HepG2 (cell line): ENCODE measurements around the gene AP1M1. TPM values are rescaled to one million over a fixed set of nuclear protein-coding genes. Genes with fewer than 3 reads are reported as not detected.

Experiments
- ATAC-seq: fragments of 200-7000 bp; cut with Tn5 transposase; 3 replicates; pipeline ENCODE4 v1.9.1; 2020; ENCODE audit warnings: mild to moderate bottlenecking, moderate library complexity
- BruUV-seq: library from RNA; stranded (reverse); fragments of 400-500 nt; replicated peaks from 2 replicates; lab custom pipeline; 2021; lab: Mats Ljungman, UMichigan
- CTCF ChIA-PET: fragments of 300-600 bp; formaldehyde crosslinking; extraction: SDS; loops from one replicate; lab custom pipeline; 2021; ENCODE audit warnings: low total read pairs, inconsistent platforms, low intra/inter-chr PET ratio; lab: Yijun Ruan, JAX
- POLR2A ChIA-PET: fragments of 350-600 bp; sonication (Branson Sonifier 250); formaldehyde crosslinking; loops from one replicate; lab custom pipeline; 2020; ENCODE audit warnings: antibody characterized with exemption, inconsistent platforms; lab: Yijun Ruan, JAX
- DNase-seq: peaks from one replicate; pipeline ENCODE4 v3.0.0-alpha.2; 2015; ENCODE audit warnings: low spot score
- FAIRE-seq: peaks from 3 replicates; lab custom pipeline; 2011; peaks lifted over from hg19 to GRCh38; lab: Jason Lieb, UNC
- H2AFZ ChIP-seq: one replicate; pipeline ENCODE4 v1.6.1; 2011; ENCODE audit warnings: low read length, inconsistent platforms
- H3K27ac ChIP-seq: fragments of 300-600 bp; 3 replicates; pipeline ENCODE4 v1.8.0; 2011; ENCODE audit warnings: mixed run types, mild to moderate bottlenecking, mixed read lengths, low read length, inconsistent platforms; ENCODE audit not compliant: insufficient read depth; ENCODE audit errors: extremely low read length
- H3K27me3 ChIP-seq, 2 experiments: fragments of 200-600 bp in 1 of 2; 2 replicates in 1 of 2; 3 replicates in 1 of 2; pipeline versions ENCODE4 v1.6.0 to v1.8.0; 2011; ENCODE audit warnings: low read length in 2 of 2, mild to moderate bottlenecking in 2 of 2, moderate library complexity in 2 of 2, inconsistent platforms in 1 of 2; ENCODE audit not compliant: insufficient read depth in 2 of 2, control insufficient read depth in 1 of 2
- H3K36me3 ChIP-seq, 2 experiments: fragments of 200-600 bp in 1 of 2; replicated peaks in 1 of 2; 2 replicates in 1 of 2; 3 replicates in 1 of 2; pipeline versions ENCODE4 v1.5.1 to v1.8.0; 2011; ENCODE audit warnings: low read length in 2 of 2, inconsistent platforms in 1 of 2; ENCODE audit not compliant: insufficient read depth in 2 of 2, control insufficient read depth in 1 of 2
- H3K4me1 ChIP-seq: 2 replicates; pipeline ENCODE4 v1.5.1; 2012; ENCODE audit warnings: low read length, inconsistent platforms; ENCODE audit not compliant: insufficient read depth
- H3K4me2 ChIP-seq: 2 replicates; pipeline ENCODE4 v1.6.0; 2011; ENCODE audit warnings: low read depth, low read length, inconsistent platforms
- H3K4me3 ChIP-seq, 3 experiments: fragments of 200-600 bp in 1 of 3; sonication (generic), shearing (Covaris generic) in 1 of 3; replicated peaks in 1 of 3; 2 replicates each; pipeline ENCODE4 v1.5.1; 2011 to 2016; ENCODE audit warnings: low read length in 3 of 3, inconsistent platforms in 2 of 3, low read depth in 2 of 3, mild to moderate bottlenecking in 2 of 3, control low read depth in 1 of 3, mixed read lengths in 1 of 3; ENCODE audit not compliant: insufficient read depth in 1 of 3
- H3K79me2 ChIP-seq: one replicate; pipeline ENCODE4 v1.6.1; 2011; ENCODE audit warnings: low read length, inconsistent platforms; ENCODE audit not compliant: insufficient read depth
- H3K9ac ChIP-seq: 2 replicates; pipeline ENCODE4 v1.6.0; 2011; ENCODE audit warnings: mild to moderate bottlenecking, low read depth, low read length, inconsistent platforms; ENCODE audit not compliant: insufficient read depth
- H3K9me3 ChIP-seq: 2 replicates; pipeline ENCODE4 v1.5.1; 2012; ENCODE audit warnings: mild to moderate bottlenecking, low read length
- H4K20me1 ChIP-seq: 2 replicates; pipeline ENCODE4 v1.6.0; 2011; ENCODE audit warnings: inconsistent platforms, mild to moderate bottlenecking, low read length, moderate library complexity; ENCODE audit not compliant: insufficient read depth
- ADNP ChIP-seq: sonication (generic); formaldehyde crosslinking; IDR thresholded peaks from 2 replicates; pipeline ENCODE4 v1.4.0; 2020; ENCODE audit warnings: missing genetic modification reagents
- KDM1A ChIP-seq: IDR thresholded peaks from 2 replicates; pipeline ENCODE4 v1.6.1; 2016; ENCODE audit warnings: missing compliant biosample characterization
- PHF21A ChIP-seq: sonication (generic); formaldehyde crosslinking; IDR thresholded peaks from 2 replicates; pipeline ENCODE4 v1.5.0; 2020; ENCODE audit warnings: mild to moderate bottlenecking, missing genetic modification reagents
- RCOR2 ChIP-seq: IDR thresholded peaks from 2 replicates; pipeline ENCODE4 v1.6.1; 2016; ENCODE audit warnings: missing biosample characterization, missing genetic modification reagents
- SRSF1 ChIP-seq: fragments of 200-400 bp; formaldehyde crosslinking; optimal IDR thresholded peaks from 2 replicates; pipeline ENCODE3; 2017; ENCODE audit warnings: mild to moderate bottlenecking, low read depth, low read length, moderate library complexity
- ZFP36 ChIP-seq: fragments of 150-350 bp; IDR thresholded peaks from 2 replicates; pipeline ENCODE4 v1.6.1; 2018; ENCODE audit warnings: borderline replicate concordance, low read length, low read depth; ENCODE audit not compliant: partially characterized antibody
- ZMYM3 ChIP-seq: sonication (generic); formaldehyde crosslinking; IDR thresholded peaks from 2 replicates; pipeline ENCODE4 v1.5.1; 2020; ENCODE audit warnings: mild to moderate bottlenecking, missing genetic modification reagents
- ZNF10 ChIP-seq: sonication (generic); formaldehyde crosslinking; IDR thresholded peaks from 2 replicates; pipeline ENCODE4 v1.4.0; 2020; ENCODE audit warnings: mild to moderate bottlenecking, low read depth, missing genetic modification reagents, borderline replicate concordance
- ZNF713 ChIP-seq: sonication (generic); formaldehyde crosslinking; IDR thresholded peaks from 2 replicates; pipeline ENCODE4 v1.4.0; 2020; ENCODE audit warnings: mild to moderate bottlenecking, missing genetic modification reagents
- ZNF768 ChIP-seq: sonication (generic); formaldehyde crosslinking; IDR thresholded peaks from 2 replicates; pipeline ENCODE4 v1.4.0; 2020; ENCODE audit warnings: missing genetic modification reagents
- ZSCAN22 ChIP-seq: sonication (generic); formaldehyde crosslinking; IDR thresholded peaks from 2 replicates; pipeline ENCODE4 v1.4.0; 2020; ENCODE audit warnings: mild to moderate bottlenecking, missing genetic modification reagents
- WGBS: methylation state at CpG from one replicate; pipeline ENCODE4 v1.1.6; 2017; ENCODE audit warnings: low lambda C conversion rate; 5-methylcytosine and 5-hydroxymethylcytosine counted together
- in situ Hi-C: cut with HindIII; loops from 2 replicates; pipeline ENCODE4 v1.10.0; 2017; ENCODE audit warnings: low pct_unique_long_range_greater_than_20kb; ENCODE audit not compliant: extremely low pct_ligation_motif_present
- intact Hi-C: fragments of 100-400 bp; cut with micrococcal nuclease; formaldehyde crosslinking; loops from one replicate; pipeline ENCODE4 v1.10.0; 2022; ENCODE audit not compliant: unreplicated experiment
- polyA plus RNA-seq, 8 experiments: library from polyadenylated mRNA; depleted of rRNA in 3 of 8; stranded (reverse) in 7 of 8; unstranded in 1 of 8; fragments of >200 nt; fragmentation: Illumina TruSeq in 4 of 8; extraction: Trizol in 4 of 8; gene quantifications; 2 replicates each; pipeline versions ENCODE4 v1.2.1 to v1.2.3, GENCODE V29; 2011 to 2016; ENCODE audit warnings: low read depth in 4 of 8, missing spikeins in 1 of 8, mixed read lengths in 1 of 8; ENCODE audit not compliant: insufficient read depth in 1 of 8
- total RNA-seq, 5 experiments: library from RNA; depleted of rRNA; stranded (reverse); fragments of >200 nt; fragmentation: Illumina TruSeq; extraction: Trizol; gene quantifications; 2 replicates each; pipeline ENCODE4 v1.2.3, GENCODE V29; 2016; ENCODE audit warnings: low read depth in 1 of 5
- TF ChIP-seq, protein P1 (sequence below): sonication (generic); formaldehyde crosslinking; IDR thresholded peaks from 2 replicates; pipeline ENCODE4 v1.4.0; 2020; ENCODE audit warnings: missing genetic modification reagents
- TF ChIP-seq, protein P2 (sequence below): sonication (generic); formaldehyde crosslinking; IDR thresholded peaks from 2 replicates; pipeline ENCODE4 v1.9.0; 2022; ENCODE audit warnings: low read depth, missing genetic modification reagents
- TF ChIP-seq, protein P3 (sequence below): sonication (generic); formaldehyde crosslinking; IDR thresholded peaks from 2 replicates; pipeline ENCODE4 v1.5.0; 2020; ENCODE audit warnings: mild to moderate bottlenecking, missing genetic modification reagents, borderline replicate concordance

AP1M1 gene
- total and polyA plus RNA-seq, 2 of the 13 experiments (the other 11 are each of a cell fraction or from before 2014, with no cell fraction given), result 34.4 to 46.1 TPM

GRCh38 chr19:16160943-16161560, 36.7 kb upstream of the AP1M1 start:
- Histone ChIP-seq H3K4me3 (no peak overlapping the region), H3K4me1 (peaks cover 30% of the 10 kb centered on the region), H4K20me1 (no peaks in the 10 kb centered on the region), H3K4me2 (0 out of 2 replicates have a peak overlapping the region, but pooled peaks have one; percentile 13), H3K9me3 (no peaks in the 10 kb centered on the region), H3K27ac (no peak overlapping the region), H3K9ac (no peak overlapping the region), H3K79me2 (no peaks in the 10 kb centered on the region), H2AFZ (no peak overlapping the region), H3K27me3 (no peaks in the 10 kb centered on the region), H3K36me3 (no peaks in the 10 kb centered on the region)
- 4% methylated on average over 13 of the region's 14 CpGs for WGBS
- DNase-seq, result peak; percentile 30
- in situ Hi-C loops, result loop anchor here (25.0 kb wide), 1 partner anchor 524 kb away; the partner anchor contains the start of gene CYP4F3
- CTCF ChIA-PET, result no interaction called here
- POLR2A ChIA-PET, result no interaction called here
- intact Hi-C loops, result no loop called here
- ATAC-seq, result no peak
- TF ChIP-seq ZNF10, result no peak
- 0 out of 2 replicates have a peak, but pooled peaks have one; percentile 27 for TF ChIP-seq KDM1A (CRISPR knock-in tag)
- TF ChIP-seq ZNF713 (CRISPR knock-in tag), result no peak
- no peak for TF ChIP-seq RCOR2 (CRISPR knock-in tag)
- TF ChIP-seq, protein P1, sequence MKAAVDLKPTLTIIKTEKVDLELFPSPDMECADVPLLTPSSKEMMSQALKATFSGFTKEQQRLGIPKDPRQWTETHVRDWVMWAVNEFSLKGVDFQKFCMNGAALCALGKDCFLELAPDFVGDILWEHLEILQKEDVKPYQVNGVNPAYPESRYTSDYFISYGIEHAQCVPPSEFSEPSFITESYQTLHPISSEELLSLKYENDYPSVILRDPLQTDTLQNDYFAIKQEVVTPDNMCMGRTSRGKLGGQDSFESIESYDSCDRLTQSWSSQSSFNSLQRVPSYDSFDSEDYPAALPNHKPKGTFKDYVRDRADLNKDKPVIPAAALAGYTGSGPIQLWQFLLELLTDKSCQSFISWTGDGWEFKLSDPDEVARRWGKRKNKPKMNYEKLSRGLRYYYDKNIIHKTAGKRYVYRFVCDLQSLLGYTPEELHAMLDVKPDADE (CRISPR knock-in tag), result no peak
- TF ChIP-seq, protein P2, sequence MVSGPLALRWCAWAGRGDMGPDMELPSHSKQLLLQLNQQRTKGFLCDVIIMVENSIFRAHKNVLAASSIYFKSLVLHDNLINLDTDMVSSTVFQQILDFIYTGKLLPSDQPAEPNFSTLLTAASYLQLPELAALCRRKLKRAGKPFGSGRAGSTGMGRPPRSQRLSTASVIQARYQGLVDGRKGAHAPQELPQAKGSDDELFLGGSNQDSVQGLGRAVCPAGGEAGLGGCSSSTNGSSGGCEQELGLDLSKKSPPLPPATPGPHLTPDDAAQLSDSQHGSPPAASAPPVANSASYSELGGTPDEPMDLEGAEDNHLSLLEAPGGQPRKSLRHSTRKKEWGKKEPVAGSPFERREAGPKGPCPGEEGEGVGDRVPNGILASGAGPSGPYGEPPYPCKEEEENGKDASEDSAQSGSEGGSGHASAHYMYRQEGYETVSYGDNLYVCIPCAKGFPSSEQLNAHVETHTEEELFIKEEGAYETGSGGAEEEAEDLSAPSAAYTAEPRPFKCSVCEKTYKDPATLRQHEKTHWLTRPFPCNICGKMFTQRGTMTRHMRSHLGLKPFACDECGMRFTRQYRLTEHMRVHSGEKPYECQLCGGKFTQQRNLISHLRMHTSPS (CRISPR knock-in tag), result no peak
- TF ChIP-seq, protein P3, sequence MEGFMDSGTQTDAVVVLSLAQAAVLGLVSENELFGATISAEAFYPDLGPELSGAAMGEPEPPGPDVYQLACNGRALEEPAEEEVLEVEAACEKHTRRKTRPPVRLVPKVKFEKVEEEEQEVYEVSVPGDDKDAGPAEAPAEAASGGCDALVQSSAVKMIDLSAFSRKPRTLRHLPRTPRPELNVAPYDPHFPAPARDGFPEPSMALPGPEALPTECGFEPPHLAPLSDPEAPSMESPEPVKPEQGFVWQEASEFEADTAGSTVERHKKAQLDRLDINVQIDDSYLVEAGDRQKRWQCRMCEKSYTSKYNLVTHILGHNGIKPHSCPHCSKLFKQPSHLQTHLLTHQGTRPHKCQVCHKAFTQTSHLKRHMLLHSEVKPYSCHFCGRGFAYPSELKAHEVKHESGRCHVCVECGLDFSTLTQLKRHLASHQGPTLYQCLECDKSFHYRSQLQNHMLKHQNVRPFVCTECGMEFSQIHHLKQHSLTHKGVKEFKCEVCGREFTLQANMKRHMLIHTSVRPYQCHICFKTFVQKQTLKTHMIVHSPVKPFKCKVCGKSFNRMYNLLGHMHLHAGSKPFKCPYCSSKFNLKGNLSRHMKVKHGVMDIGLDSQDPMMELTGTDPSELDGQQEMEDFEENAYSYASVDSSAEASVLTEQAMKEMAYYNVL, result no peak
- no peak for TF ChIP-seq PHF21A (CRISPR knock-in tag)
- 0 out of 2 replicates have a peak, but pooled peaks have one; percentile 25 for TF ChIP-seq ADNP (CRISPR knock-in tag)
- TF ChIP-seq ZSCAN22 (CRISPR knock-in tag), result 0 out of 2 replicates have a peak, but pooled peaks have one; percentile 41
- no peak for TF ChIP-seq SRSF1
- TF ChIP-seq ZFP36, result peak; percentile 71
- TF ChIP-seq ZMYM3 (CRISPR knock-in tag), result peak; percentile 89
- peak; percentile 99 for TF ChIP-seq ZNF768 (CRISPR knock-in tag)
- BruUV-seq, result no TSS peak
- no peak for FAIRE-seq
